ENCODE data around the gene ZBTB45. TPM values are rescaled to one million over a fixed set of nuclear protein-coding genes. Genes with fewer than 3 reads are reported as not detected.

ZBTB45 gene
- polyA plus RNA-seq, 3 donors = 2.2 to 5.3 (median 2.6) TPM

DNA sequence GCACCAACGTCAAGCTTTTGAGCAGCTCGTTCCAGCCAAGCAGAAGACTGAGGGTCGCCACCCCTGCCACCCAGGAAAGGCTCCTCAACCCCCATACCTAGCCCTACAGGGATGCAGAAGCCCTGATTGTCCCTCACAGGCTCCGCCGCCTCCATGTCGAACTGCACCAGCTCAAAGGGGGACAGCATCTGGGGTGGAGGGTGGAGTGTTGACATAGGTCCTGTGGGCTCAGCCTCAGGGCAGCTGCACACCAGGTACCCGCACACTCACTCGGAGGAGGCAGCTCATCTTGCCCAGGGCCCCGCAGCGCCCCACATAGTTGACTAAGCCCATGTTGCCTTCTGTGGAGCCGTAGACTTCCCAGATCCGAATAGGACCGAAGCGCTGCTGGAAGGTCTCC is 19.4 kb downstream of the ZBTB45 start:
- H2AFZ ChIP-seq (ENCODE audit: insufficient read depth, low read depth, low read length, poor library complexity, severe bottlenecking) = no peak overlapping the region
- no peaks in the 10 kb centered on the region for H4K20me1 ChIP-seq (ENCODE audit: insufficient read depth, low read length)
- H3K79me2 ChIP-seq (ENCODE audit: insufficient read depth, low read length) = no peaks in the 10 kb centered on the region
- no peak overlapping the region for H3K4me2 ChIP-seq (replicated peaks; ENCODE audit: extremely low read depth, low read length, poor library complexity, severe bottlenecking)
- Mint-ChIP-seq H3K4me3 (peak overlapping the region in 1 of 2 donors; percentile 24), H3K27ac (no peak overlapping the region), H3K9me3 (peaks cover 17 to 28% (median 21%) of the 10 kb centered on the region in 7 donors), H3K36me3 (peaks cover 0 to 6% of the 10 kb centered on the region in 2 donors), H3K27me3 (ENCODE audit: low read depth in 3 of 3) (peaks cover 4 to 12% (median 7%) of the 10 kb centered on the region in 3 donors), H3K4me1 (peaks cover 14% of the 10 kb centered on the region)
- no peaks in the 10 kb centered on the region for H3K27me3 ChIP-seq (ENCODE audit: control insufficient read depth in 2 of 2, insufficient read depth in 2 of 2, low read length in 2 of 2)
- intact Hi-C loops (cut with micrococcal nuclease) = loop anchor here in 1 of 2 donors (2.0 kb wide), 1 partner anchor 19 kb away; the partner anchor contains the start of gene ZBTB45
- peaks cover 13 to 16% of the 10 kb centered on the region in 2 donors for H3K4me1 ChIP-seq (ENCODE audit: control insufficient read depth in 1 of 2, insufficient read depth in 2 of 2, low read length in 2 of 2)
- TF ChIP-seq, protein P1, sequence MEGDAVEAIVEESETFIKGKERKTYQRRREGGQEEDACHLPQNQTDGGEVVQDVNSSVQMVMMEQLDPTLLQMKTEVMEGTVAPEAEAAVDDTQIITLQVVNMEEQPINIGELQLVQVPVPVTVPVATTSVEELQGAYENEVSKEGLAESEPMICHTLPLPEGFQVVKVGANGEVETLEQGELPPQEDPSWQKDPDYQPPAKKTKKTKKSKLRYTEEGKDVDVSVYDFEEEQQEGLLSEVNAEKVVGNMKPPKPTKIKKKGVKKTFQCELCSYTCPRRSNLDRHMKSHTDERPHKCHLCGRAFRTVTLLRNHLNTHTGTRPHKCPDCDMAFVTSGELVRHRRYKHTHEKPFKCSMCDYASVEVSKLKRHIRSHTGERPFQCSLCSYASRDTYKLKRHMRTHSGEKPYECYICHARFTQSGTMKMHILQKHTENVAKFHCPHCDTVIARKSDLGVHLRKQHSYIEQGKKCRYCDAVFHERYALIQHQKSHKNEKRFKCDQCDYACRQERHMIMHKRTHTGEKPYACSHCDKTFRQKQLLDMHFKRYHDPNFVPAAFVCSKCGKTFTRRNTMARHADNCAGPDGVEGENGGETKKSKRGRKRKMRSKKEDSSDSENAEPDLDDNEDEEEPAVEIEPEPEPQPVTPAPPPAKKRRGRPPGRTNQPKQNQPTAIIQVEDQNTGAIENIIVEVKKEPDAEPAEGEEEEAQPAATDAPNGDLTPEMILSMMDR (IDR thresholded peaks at IDR 0.05) = no peak
- H3K9me3 ChIP-seq (replicated peaks in 1 of 2; ENCODE audit: control insufficient read depth in 1 of 2, insufficient read depth in 1 of 2, low read length in 2 of 2) = peaks cover 4 to 22% of the 10 kb centered on the region in 2 donors
- H3K27ac ChIP-seq (ENCODE audit: low read depth in 1 of 2, low read length in 2 of 2) = no peak overlapping the region
- no peak overlapping the region for H3K9ac ChIP-seq (ENCODE audit: insufficient read depth, low read length, poor library complexity, severe bottlenecking)
- DNase-seq = no peak
- 95% methylated on average over 10 of the region's 14 CpGs for WGBS (ENCODE audit: insufficient coverage)
- no peak overlapping the region for H3K4me3 ChIP-seq (replicated peaks in 1 of 3; ENCODE audit: low read depth in 2 of 3, low read length in 3 of 3)
- H3K36me3 ChIP-seq (replicated peaks in 1 of 2; ENCODE audit: control insufficient read depth in 1 of 2, insufficient read depth in 2 of 2, low read length in 2 of 2) = no peaks in the 10 kb centered on the region

DNA sequence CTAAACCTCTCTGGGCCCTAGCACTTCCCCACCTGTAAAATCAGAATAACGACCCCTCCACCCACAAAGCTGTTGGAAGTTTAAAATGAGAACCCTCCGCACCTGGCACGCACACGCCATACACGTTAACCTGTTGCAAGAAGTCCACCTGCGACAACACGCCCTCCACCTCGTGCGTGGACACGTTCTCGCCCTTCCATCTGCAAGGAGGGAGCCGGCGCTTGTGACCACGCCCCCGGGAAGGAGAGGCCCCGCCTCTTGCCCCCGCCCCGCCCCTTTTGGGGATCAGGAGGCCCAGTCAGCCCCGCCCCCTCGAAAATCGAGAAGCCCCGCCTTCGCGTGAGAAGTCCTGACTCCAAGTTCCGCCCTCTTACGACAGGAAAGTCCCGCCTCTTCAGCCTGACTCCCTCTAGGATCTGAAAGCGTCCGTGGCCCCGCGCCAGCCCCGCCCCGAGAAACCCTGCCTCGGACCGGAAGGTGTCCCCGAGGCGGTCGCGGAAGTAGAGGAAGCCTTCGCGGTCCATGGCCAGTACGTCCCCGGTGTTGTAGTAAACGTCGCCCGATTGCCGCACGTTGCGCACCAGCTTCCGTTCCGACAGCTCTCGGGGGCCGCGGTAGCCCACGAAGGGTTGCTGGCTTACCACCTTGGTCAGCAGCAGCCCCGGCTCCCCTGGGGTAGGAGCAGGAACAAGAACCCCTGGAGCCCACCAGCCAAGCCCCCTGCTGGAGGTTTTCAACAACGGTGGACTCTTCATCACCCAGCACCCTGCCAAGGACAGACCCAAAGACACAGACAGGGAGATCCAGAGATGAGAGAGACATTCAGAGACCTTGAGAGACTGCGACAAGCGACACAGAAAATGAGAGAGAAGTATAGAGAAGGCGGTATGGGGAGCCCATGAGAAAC is 20.3 kb downstream of the ZBTB45 start:
- no peaks in the 10 kb centered on the region for H3K27me3 ChIP-seq (ENCODE audit: control insufficient read depth in 2 of 2, insufficient read depth in 2 of 2, low read length in 2 of 2)
- peaks cover 4 to 12% (median 7%) of the 10 kb centered on the region in 3 donors for H3K27me3 Mint-ChIP-seq (ENCODE audit: low read depth in 3 of 3)
- no peaks in the 10 kb centered on the region for H3K79me2 ChIP-seq (ENCODE audit: insufficient read depth, low read length)
- peak overlapping the region; percentile 88 to 94 (median 92) for H3K27ac Mint-ChIP-seq
- 2% methylated on average over 47 of the region's 60 CpGs for WGBS (ENCODE audit: insufficient coverage)
- H3K9me3 Mint-ChIP-seq = peaks cover 14 to 28% (median 20%) of the 10 kb centered on the region in 7 donors
- peaks cover 14% of the 10 kb centered on the region for H3K4me1 Mint-ChIP-seq
- peaks cover 13 to 16% of the 10 kb centered on the region in 2 donors for H3K4me1 ChIP-seq (ENCODE audit: control insufficient read depth in 1 of 2, insufficient read depth in 2 of 2, low read length in 2 of 2)
- no peaks in the 10 kb centered on the region for H3K36me3 ChIP-seq (replicated peaks in 1 of 2; ENCODE audit: control insufficient read depth in 1 of 2, insufficient read depth in 2 of 2, low read length in 2 of 2)
- peak overlapping the region; percentile 82 to 90 for H3K4me3 Mint-ChIP-seq
- DNase-seq = peak; percentile 98 to 99 (median 98)
- H3K4me2 ChIP-seq (replicated peaks; ENCODE audit: extremely low read depth, low read length, poor library complexity, severe bottlenecking) = peak overlapping the region; percentile 79
- peaks cover 0 to 6% of the 10 kb centered on the region in 2 donors for H3K36me3 Mint-ChIP-seq
- peak overlapping the region; percentile 82 to 83 for H3K27ac ChIP-seq (ENCODE audit: low read depth in 1 of 2, low read length in 2 of 2)
- no peaks in the 10 kb centered on the region for H4K20me1 ChIP-seq (ENCODE audit: insufficient read depth, low read length)
- TF ChIP-seq, protein P1 (IDR thresholded peaks at IDR 0.05) = peak; percentile 18
- H3K9me3 ChIP-seq (replicated peaks in 1 of 2; ENCODE audit: control insufficient read depth in 1 of 2, insufficient read depth in 1 of 2, low read length in 2 of 2) = peaks cover 4 to 22% of the 10 kb centered on the region in 2 donors
- H3K9ac ChIP-seq (ENCODE audit: insufficient read depth, low read length, poor library complexity, severe bottlenecking) = peak overlapping the region; percentile 67
- intact Hi-C loops (cut with micrococcal nuclease) = loop anchor here in 1 of 2 donors (1.0 kb wide), 1 partner anchor 32 kb away; the partner anchor contains the start of gene ZNF324
- peak overlapping the region; percentile 33 to 75 (median 57) for H3K4me3 ChIP-seq (replicated peaks in 1 of 3; ENCODE audit: low read depth in 2 of 3, low read length in 3 of 3)
- peak overlapping the region; percentile 98 for H2AFZ ChIP-seq (ENCODE audit: insufficient read depth, low read depth, low read length, poor library complexity, severe bottlenecking)

All from CD14-positive monocyte (primary cell).